EH (cell line): ENCODE measurements around the gene LOC128125822.

ENCODE experiments used
- DNase-seq: peaks from one replicate; pipeline ENCODE4 v3.0.0-alpha.2; 2015; ENCODE audit warnings: low read depth

LOC128125822 gene

DNA sequence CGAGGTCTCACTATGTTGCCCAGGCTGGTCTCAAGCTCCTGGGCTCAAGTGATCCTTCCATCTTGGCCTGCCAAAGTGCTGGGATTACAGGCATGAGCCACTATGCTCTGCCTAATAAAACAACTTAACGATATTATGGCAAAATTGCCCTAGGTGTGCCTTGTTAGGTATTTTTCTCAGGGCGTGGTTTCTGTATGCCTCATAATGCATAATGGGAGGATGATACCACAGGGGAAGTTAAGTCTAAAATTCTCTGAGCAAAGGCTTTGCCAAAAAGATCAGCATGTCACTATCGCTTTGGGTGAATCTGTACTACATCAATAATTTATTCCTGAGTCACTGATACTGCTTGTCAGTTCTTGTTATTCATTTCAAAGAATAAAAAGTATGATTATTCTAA, 15.9 kb upstream of the LOC128125822 start:
- no peak for DNase-seq

DNA sequence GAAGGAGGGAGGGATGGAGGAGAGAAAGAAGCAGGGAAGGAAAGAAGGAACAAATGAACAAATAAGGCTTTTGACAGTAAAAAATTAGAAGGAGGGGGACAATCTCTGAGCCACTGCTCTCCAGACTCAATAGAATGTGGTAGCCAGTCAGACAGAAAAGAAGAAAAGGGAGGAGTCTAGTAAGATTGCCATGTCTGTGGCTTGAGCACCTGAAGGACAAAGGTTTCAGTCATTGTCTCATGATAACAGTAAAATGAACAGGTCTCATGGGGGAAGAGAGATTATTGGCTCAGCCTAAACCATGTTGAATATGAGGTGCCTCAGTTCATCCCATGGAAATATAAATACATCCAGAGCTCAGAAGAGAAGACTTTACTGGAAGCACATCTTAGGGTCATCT, 14.0 kb upstream of the LOC128125822 start:
- DNase-seq, result no peak

DNA sequence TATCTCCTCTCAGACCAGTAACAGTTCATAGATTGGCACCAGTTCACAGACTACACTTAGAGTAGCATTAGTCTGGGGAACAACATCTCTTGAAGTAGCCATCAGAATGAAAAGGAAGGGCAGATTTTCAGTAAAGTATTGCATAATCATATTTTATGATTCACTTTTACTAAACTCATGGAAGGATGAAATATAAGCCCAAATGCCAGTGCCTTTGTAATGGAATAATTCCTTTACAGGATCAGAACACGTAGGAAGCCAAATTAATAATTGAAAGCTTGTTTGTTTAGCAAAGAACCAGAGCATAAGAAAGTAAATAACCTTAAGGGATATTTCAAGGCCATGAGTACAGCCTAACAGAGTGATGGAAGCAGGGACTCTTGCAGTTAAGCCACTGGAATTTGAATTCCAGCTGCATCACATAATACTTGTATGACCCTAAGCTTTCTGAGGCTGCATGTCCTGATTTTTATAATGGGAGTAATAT, 11.4 kb upstream of the LOC128125822 start:
- DNase-seq, result peak; percentile 14

DNA sequence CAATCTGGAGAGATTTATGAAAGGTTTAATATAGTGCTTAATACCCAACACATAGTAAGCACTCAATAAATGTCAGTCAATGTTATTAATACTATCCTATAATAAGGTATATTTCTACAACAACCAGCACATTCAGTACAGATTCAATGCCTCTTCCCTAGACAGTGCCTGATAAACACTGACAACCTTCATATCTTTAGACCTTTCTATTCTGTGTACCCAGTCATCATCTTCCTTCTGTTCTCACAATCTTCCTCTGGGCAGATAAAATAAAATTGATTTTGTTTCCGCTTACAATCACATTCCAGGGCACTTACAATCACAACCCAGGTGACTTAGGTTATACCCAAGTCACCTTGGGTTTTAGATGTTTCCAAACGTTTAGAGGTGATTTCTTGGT, 11.0 kb upstream of the LOC128125822 start:
- DNase-seq, result no peak

DNA sequence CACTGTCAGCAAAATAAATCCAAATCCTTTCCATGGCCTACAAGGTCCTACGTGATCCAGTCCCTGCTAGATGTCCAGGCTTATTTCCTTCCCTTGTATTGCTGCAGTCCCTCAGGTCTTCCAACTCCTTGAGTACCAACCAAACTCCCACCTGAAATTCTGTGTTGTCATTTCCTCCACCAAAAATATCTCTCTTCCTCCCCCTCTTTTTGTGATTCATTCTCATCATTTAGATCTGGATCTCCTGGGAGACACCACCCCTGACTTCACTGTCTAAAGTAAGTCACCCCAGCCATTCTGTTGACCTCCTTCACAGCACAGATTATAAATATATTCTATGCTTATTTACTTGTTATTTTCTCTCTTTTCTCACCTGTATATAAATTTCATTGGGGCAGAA, 9.0 kb upstream of the LOC128125822 start:
- no peak for DNase-seq

DNA sequence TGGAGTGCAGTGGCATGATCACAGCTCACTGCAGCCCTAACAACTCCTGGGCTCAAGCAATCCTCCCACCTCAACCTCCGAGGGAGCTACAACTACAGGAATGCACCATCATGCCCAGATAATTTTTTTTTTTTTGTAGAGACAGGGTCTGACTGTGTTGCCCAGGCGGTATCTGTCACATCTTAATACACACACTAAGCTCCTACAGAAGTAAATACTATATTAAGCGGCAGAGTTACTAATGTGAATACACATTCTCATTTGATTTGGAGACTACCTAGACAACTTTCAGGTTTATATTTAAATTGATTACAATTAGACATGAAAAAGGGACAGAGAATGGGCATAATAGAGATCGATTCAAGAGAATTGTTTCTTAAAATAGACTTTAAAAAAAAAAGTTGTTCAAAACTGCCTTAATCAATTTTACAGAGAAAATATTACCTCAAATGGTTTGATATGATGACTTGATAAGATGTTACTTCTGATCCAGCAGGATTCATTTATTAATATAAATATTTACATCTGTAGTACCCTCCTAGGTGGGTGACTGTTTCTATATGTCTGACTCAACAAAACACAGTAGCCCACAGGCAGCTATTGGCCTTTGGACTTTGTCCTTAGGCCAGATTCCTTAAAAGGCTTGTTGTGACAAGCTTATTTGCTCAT, 7.1 kb upstream of the LOC128125822 start:
- no peak for DNase-seq

DNA sequence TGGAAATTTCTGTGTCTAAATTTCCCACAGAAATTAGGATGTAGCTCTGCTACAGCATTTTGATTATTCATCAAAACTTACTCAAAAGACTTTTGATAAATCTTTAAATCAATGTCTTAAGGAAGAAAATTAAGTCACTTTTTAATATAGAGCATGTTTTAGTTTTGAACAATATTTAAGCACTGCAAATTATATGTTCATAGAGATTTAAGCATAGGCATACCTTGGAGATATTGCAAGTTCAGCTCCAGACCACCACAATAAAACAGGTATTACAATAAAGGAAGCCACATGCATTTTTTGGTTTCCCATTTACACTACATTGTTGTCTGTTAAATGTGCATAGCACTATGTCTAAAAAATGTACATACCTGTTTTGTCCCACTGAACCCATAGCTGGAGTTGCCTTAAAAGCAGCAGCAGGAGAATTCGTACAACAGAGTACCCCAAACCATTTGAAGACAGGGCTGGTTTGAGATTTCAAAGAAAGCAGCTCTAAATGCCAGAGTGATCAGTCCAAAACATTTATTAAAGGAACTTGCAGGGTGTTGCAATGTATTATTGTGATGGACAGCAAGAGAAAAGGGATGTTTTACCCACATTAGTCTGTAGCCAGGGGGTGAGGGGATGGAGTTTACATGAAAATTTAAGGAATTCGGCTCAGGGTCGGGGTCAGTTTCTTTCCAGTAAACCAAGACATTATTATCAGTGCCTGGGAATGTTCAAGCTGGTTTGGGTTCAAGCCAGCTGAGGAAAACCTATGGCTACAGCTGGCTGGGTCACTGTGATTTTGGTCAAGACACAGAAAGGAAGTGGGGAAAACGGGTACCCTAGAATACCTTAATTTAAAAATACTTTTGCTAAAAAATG, 6.3 kb upstream of the LOC128125822 start:
- peak; percentile 25 for DNase-seq

DNA sequence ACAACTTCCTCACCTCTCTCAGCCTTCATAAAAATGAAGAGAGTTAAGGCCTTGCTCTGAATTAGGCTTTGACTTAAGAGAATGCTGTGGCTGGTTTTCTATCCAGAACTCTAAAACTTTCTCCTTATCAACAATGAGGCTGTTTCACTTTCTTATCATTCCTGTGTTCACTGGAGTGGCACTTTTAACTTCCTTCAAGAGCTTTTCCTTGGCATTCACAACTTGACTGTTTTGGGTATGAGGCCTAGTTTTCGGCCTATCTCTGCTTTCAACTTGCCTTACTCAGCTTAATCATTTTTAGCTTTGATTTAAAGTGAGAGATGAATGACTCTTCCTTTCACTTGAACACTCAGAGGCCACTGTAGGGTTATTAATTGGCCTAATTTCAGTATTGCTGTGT, 4.3 kb upstream of the LOC128125822 start:
- no peak for DNase-seq

DNA sequence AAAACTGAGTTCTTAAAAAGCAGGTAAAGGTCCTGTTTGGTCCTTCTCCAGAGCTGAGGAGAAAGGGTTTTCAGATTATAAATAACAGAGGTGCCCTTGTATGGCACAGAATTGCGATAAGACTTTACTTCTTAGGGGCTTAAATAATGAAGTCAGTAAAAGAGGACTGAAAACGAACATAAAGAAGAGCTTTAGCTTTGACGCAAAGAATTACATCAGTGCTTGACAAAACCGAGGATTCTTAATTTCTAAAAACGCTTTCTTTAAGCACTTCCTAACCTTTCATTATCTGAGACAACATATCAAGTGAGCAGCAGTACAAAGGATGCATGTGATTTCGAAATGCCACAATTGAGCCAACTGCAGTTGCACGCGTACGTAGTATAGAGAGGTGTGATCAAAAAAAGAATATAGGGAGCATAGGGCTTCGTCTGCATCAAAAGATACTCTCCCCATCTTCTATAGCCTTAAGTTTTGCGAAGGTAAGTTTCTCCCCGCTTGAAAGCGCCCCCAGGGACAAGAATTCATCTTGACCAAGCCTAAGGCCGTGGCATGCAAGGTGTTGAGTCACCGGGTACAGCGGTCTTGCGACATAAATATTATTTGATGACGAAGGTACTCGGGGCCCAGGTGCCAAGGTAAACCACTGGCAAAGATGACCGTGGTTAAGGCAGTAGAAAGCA, 778 bp upstream of the LOC128125822 start:
- DNase-seq, result no peak

DNA sequence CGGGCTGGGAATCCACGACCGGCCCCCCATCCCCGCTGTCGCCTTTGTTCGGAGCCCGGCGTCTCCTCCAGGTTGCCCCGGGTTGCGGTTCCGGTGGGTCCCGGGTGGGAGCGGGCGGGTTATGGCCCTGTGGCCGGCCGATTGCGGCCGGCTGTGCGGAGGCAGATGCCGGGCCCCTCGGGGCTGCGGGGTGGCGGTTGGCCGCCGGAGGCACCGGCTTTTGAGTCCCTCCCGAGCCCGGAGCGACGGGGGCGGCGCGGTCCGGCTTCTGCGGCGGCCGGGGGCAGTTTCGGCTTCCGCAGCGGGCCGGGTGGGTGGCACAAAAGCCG, 431 bp downstream of the LOC128125822 start:
- no peak for DNase-seq

DNA sequence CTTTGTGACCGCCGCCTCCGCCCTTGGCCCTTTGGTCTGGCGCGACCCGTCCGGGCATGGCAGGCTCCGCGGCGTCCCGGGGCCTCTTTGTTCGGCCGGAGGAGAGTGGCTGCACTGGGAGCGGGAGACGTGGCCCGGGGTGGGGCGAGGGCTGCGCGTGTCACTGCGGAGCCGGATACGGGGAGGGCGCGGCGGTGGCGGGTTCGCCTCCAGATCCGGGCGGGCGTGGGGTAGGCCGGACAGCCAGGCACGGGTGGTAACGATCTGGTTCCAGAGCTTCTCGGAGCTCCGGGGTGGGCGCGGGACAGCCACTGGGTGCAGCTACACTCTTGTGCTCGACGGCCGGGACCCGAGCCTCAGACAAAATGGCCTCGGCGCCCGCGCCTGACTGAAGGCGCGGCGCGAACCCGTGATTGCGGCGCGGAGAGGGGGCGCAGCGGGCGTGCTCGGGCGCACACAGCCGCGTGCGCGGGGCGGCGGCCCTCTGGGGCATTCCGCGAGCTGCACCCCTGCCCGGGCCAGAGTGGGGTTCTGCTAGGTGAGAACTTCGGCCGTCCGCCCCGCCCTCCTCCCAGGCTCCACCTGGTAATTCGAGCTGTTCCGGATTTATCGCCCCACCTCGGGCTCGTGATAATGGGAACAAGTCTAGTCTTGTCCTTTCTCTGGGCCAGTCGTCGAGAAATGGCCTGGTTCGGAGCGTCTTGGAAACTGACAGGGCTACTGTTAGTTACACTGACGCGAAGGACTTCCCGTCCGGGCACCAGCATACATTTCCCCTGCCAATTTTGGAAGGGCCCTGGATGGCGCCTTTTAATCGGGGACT, 1.0 kb downstream of the LOC128125822 start:
- peak; percentile 71 for DNase-seq

DNA sequence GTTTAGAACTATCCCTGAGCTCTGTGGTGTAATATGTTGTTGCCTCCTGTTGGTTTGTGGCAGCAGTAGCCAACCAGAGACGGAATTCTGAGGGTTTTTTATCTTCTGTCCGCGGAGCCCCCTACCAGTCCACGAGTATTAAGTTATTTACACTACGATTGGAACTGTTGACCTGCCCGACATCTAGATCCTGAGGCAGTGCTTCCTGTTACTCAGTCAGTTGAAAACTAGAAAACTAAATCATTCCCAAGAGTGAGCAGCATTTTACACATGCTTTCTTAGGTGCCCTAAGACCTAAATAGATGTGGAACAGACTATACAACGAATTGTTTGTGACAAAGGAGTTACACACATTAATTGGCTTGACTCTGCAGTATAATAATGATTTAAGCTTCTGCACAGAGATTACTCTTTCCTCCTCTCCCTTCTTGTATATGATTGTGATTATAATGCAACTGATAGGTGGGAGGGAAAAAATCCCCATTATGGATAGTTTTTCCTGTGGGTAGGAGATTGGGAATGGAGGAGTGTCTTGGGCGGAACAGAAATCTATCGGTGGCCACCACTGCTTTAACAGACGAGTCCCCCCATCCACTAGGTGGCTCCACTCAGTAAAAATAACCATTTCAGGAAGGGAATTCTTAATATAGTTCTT, 1.7 kb downstream of the LOC128125822 start:
- DNase-seq, result peak; percentile 51

DNA sequence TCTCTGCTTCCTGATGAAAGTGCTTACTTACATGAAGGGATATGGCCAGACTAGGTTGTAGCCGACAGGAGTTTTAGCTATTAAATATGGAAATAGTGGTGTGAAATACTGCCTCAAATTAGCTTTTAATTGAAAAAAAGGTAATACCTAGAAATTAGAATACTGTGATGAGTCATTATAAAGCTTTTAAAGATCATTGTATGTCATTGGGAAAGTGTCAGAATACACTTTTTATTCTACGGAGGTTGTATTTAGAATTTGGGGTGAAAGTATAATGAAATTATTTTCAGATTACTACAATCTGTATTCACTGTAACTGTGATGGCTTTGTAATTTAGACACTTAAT, 2.2 kb downstream of the LOC128125822 start:
- no peak for DNase-seq

DNA sequence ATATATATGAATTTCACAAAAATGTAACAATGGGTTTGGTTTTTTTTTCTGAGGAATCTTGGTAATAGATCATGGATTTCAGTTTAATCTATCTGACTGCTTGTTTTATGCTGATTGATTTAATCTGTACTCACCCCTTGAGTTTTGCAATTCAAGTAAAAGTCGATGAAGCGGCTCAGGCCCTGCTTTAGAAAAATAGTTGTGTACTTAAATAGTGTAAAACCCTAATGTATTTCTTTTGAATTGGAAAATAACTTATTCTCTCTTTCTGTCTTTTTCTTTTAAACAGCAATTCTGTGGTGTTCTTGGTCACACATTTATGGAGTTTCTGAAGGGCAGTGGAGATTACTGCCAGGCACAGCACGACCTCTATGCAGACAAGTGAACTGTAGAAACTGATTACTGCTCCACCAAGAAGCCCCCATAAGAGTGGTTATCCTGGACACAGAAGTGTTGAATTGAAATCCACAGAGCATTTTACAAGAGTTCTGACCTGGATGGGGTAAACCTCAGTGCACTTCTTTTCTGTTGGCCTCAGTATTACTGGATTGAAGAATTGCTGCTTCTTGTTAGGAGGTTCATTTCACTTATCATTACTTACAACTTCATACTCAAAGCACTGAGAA, 4.0 kb downstream of the LOC128125822 start:
- DNase-seq, result no peak

DNA sequence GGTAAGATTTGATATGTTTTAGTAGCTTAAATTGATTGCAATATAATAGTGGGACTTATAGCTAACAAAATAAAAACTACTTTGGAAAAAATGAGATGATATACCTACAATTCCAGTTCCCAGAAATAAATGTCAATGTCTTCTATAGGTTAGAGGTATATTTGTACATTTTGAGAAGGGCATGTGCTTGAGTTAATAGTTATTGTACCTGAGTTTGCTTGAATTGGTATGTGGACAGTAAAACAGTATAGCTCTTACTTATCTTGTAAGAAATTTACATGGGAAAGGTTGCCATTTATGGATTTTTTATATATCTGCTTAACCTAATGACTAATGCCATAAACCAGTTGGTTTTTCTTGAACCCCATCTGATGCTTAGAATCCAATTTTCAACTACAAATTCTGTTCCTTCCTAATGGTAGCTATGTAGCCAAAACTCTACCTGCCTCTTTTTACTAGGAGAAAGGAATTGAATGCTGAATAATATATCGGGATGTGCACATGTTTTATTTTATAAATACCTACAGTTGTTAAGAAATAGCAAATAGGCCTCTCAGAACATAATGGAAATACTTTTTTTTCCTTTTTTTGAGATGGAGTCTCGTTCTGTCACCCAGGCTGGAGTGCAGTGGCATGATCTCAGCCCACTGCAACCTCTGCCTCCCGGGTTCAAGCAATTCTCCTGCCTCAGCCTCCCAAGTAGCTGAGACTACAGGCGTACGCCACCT, 4.9 kb downstream of the LOC128125822 start:
- DNase-seq, result no peak

DNA sequence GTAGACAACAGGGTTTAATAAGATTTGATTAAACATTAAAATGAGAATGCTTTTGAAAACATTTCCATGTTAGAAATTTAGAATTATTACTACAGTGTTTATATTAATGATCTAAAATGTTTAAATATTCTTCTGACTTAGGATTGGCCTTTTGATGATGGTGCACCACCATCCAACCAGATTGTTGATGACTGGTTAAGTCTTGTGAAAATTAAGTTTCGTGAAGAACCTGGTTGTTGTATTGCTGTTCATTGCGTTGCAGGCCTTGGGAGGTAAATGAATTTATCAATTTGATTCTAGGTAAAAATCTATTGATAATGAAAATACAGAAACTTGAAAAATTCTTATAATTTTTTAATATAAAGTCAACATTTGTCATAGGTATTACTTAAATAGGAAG, 6.5 kb downstream of the LOC128125822 start:
- no peak for DNase-seq

DNA sequence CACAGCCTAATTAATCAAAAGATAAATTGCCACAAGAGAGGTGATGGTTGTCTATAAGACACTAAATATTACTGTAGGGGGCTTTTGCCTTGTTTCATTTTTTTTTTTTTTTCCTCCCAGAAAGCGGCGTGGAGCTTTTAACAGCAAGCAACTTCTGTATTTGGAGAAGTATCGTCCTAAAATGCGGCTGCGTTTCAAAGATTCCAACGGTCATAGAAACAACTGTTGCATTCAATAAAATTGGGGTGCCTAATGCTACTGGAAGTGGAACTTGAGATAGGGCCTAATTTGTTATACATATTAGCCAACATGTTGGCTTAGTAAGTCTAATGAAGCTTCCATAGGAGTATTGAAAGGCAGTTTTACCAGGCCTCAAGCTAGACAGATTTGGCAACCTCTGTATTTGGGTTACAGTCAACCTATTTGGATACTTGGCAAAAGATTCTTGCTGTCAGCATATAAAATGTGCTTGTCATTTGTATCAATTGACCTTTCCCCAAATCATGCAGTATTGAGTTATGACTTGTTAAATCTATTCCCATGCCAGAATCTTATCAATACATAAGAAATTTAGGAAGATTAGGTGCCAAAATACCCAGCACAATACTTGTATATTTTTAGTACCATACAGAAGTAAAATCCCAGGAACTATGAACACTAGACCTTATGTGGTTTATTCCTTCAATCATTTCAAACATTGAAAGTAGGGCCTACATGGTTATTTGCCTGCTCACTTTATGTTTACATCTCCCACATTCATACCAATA, 7.8 kb downstream of the LOC128125822 start:
- no peak for DNase-seq

DNA sequence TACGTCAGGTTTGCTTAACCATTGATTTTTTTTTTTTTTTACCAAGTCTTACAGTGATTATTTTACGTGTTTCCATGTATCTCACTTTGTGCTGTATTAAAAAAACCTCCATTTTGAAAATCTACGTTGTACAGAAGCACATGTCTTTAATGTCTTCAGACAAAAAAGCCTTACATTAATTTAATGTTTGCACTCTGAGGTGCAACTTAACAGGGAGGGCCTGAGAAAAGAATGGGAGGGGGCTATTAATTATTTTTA, 8.4 kb downstream of the LOC128125822 start:
- DNase-seq, result no peak

DNA sequence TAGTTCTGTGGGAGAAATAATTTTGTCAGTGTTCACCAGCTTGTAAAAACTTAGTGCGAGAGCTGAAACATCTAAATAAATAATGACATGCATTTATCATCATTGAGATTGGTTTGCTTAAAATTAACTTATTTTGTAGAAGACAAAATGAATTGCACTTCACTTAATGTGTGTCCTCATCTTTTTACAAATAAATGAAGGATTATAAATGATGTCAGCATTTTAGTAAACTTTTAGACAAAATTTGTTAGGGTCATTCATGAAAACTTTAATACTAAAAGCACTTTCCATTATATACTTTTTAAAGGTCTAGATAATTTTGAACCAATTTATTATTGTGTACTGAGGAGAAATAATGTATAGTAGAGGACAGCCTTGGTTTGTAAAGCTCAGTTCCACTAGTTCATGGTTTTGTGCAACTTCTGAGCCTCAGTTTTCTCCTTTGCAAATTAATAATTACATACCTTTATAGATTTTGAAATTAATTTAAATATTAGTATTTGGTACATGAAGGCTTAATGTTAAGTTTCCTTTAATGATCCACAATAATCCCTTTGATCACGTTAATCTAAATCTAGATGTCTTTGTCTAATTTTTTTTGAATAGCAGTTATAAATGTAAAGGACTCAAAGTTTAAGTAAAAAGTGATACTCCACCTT, 9.2 kb downstream of the LOC128125822 start:
- DNase-seq, result no peak
